K562 (cell line): Measurements from ENCODE around the gene XRN2. TPM values are rescaled to one million over a fixed set of nuclear protein-coding genes. Genes with fewer than 3 reads are reported as not detected.

ENCODE experiments used
- ATAC-seq: fragments of 200-7000 bp; cut with Tn5 transposase; 3 replicates; pipeline ENCODE4 v1.9.1; 2020; ENCODE audit warnings: moderate library complexity
- BruUV-seq: library from RNA; stranded (reverse); fragments of 400-500 nt; replicated peaks from 2 replicates; lab custom pipeline; 2021; lab: Mats Ljungman, UMichigan
- CTCF ChIA-PET: fragments of 300-600 bp; formaldehyde crosslinking; extraction: SDS; loops from one replicate; lab custom pipeline; 2021; ENCODE audit warnings: low intra/inter-chr PET ratio; lab: Yijun Ruan, JAX
- POLR2A ChIA-PET: fragments of 300-600, 350-650 bp; sonication (Branson Sonifier 250); formaldehyde crosslinking; extraction: SDS; loops from one replicate; lab custom pipeline; 2021; ENCODE audit warnings: antibody characterized with exemption, inconsistent platforms; lab: Yijun Ruan, JAX
- DNase-seq, 4 experiments: peaks; one replicate each; pipeline versions ENCODE4 v3.0.0 to v3.0.0-alpha.2; 2011 to 2018; ENCODE audit warnings: low spot score in 3 of 4, mixed read lengths in 3 of 4; ENCODE audit errors: extremely low read depth in 1 of 4
- FAIRE-seq: peaks from 2 replicates; lab custom pipeline; 2011; peaks lifted over from hg19 to GRCh38; lab: Jason Lieb, UNC
- H2AFZ ChIP-seq: 2 replicates; pipeline ENCODE4 v1.6.0; 2011; ENCODE audit warnings: low read depth, low read length, control low read depth, inconsistent platforms
- H3K27ac ChIP-seq: fragments of 200-600 bp; 3 replicates; pipeline ENCODE4 v1.8.0; 2011; ENCODE audit warnings: low read depth, mild to moderate bottlenecking, control low read depth, inconsistent platforms, low read length, moderate library complexity, mixed read lengths; ENCODE audit errors: extremely low read depth
- H3K27me3 ChIP-seq, 2 experiments: fragments of 300-600 bp in 1 of 2; 2 replicates in 1 of 2; 3 replicates in 1 of 2; pipeline versions ENCODE4 v1.6.0 to v1.8.0; 2011; ENCODE audit warnings: inconsistent platforms in 2 of 2, low read length in 2 of 2, mild to moderate bottlenecking in 1 of 2, mixed read lengths in 1 of 2, moderate library complexity in 1 of 2; ENCODE audit not compliant: control insufficient read depth in 2 of 2, insufficient read depth in 2 of 2
- H3K36me3 ChIP-seq: fragments of 300-600 bp; 3 replicates; pipeline ENCODE4 v1.8.0; 2011; ENCODE audit warnings: mild to moderate bottlenecking, low read length, inconsistent platforms; ENCODE audit not compliant: control insufficient read depth, insufficient read depth
- H3K4me1 ChIP-seq, 2 experiments: fragments of 200-600 bp in 1 of 2; replicated peaks in 1 of 2; 2 replicates in 1 of 2; 3 replicates in 1 of 2; pipeline versions ENCODE4 v1.5.1 to v1.8.0; 2011; ENCODE audit warnings: inconsistent platforms in 2 of 2, low read length in 2 of 2, mild to moderate bottlenecking in 1 of 2, mixed read lengths in 1 of 2, moderate library complexity in 1 of 2; ENCODE audit not compliant: control insufficient read depth in 2 of 2, insufficient read depth in 2 of 2
- H3K4me2 ChIP-seq: 2 replicates; pipeline ENCODE4 v1.6.1; 2011; ENCODE audit warnings: low read length, control low read depth, inconsistent platforms, mixed read lengths; ENCODE audit not compliant: insufficient read depth
- H3K4me3 ChIP-seq: fragments of 200-600 bp; sonication (generic), shearing (Covaris generic); 2 replicates; pipeline ENCODE4 v1.5.1; 2016; ENCODE audit warnings: control low read depth, inconsistent platforms
- H3K79me2 ChIP-seq: fragments of 200-600 bp; 3 replicates; pipeline ENCODE4 v1.8.0; 2011; ENCODE audit warnings: low read length, inconsistent platforms; ENCODE audit not compliant: control insufficient read depth, insufficient read depth
- H3K9ac ChIP-seq, 2 experiments: 2 replicates each; pipeline versions ENCODE4 v1.6.0 to v1.6.1; 2011; ENCODE audit warnings: low read depth in 2 of 2, low read length in 2 of 2, control low read depth in 1 of 2, inconsistent platforms in 1 of 2, mild to moderate bottlenecking in 1 of 2, mixed read lengths in 1 of 2; ENCODE audit not compliant: insufficient read depth in 1 of 2
- H3K9me1 ChIP-seq: one replicate; pipeline ENCODE4 v1.6.0; 2011; ENCODE audit warnings: inconsistent platforms, mild to moderate bottlenecking, low read length, moderate library complexity; ENCODE audit not compliant: control insufficient read depth, insufficient read depth
- H3K9me3 ChIP-seq: replicated peaks from 2 replicates; pipeline ENCODE4 v1.5.1; 2011; ENCODE audit warnings: low read depth, low read length, inconsistent platforms; ENCODE audit not compliant: control insufficient read depth, insufficient read depth
- H4K20me1 ChIP-seq: replicated peaks from 2 replicates; pipeline ENCODE4 v1.6.1; 2011; ENCODE audit warnings: low read length, inconsistent platforms, mixed read lengths; ENCODE audit not compliant: control insufficient read depth, insufficient read depth
- THRB ChIP-seq: fragments of 450-650 bp; formaldehyde crosslinking; conservative IDR thresholded peaks from 2 replicates; pipeline ENCODE4 v1.4.0; 2022; ENCODE audit warnings: mild to moderate bottlenecking, missing genetic modification characterization
- WGBS: fragments of 100-300 bp; shearing (Covaris generic); methylation state at CpG from one replicate; pipeline ENCODE4 v1.1.6; 2016; ENCODE audit warnings: low coverage, mixed read lengths; ENCODE audit not compliant: insufficient coverage; ENCODE audit errors: missing lambda C conversion rate; 5-methylcytosine and 5-hydroxymethylcytosine counted together
- in situ Hi-C: fragments of 300-500 bp; cut with MboI; formaldehyde crosslinking; loops from 4 replicates; pipeline ENCODE4 v1.15.0; 2018; ENCODE audit warnings: inconsistent platforms, mixed read lengths
- intact Hi-C: fragments of 100-400 bp; cut with micrococcal nuclease; formaldehyde crosslinking; loops from 2 replicates; pipeline ENCODE4 v1.14.2; 2022
- polyA plus RNA-seq, 8 experiments: library from polyadenylated mRNA; depleted of rRNA in 4 of 8; stranded (reverse) in 5 of 8; unstranded in 3 of 8; fragments of >200 nt; fragmentation: Nextera tagmentation in 2 of 8; fragmentation: Illumina TruSeq in 1 of 8; extraction: Ambion mirVana in 2 of 8; extraction: Trizol in 1 of 8; gene quantifications; 2 replicates each; pipeline versions ENCODE4 v1.2.1 to v1.2.3, GENCODE V29; 2011 to 2014; ENCODE audit warnings: inconsistent platforms in 1 of 8, missing spikeins in 1 of 8
- total RNA-seq, 7 experiments: library from RNA; depleted of rRNA in 6 of 7; stranded (reverse); fragments of >200 nt in 6 of 7; fragmentation: Illumina TruSeq in 2 of 7; extraction: Trizol in 2 of 7; gene quantifications; 2 replicates each; pipeline versions ENCODE4 v1.2.1 to v1.2.3, GENCODE V29; 2011 to 2021; ENCODE audit warnings: low replicate concordance in 1 of 7

Gene XRN2
- total and polyA plus RNA-seq, 9 of the 15 experiments (the other 6 are each of a cell fraction or from before 2014, with no cell fraction given): 41.8 to 67.3 (median 51.4) TPM

DNA sequence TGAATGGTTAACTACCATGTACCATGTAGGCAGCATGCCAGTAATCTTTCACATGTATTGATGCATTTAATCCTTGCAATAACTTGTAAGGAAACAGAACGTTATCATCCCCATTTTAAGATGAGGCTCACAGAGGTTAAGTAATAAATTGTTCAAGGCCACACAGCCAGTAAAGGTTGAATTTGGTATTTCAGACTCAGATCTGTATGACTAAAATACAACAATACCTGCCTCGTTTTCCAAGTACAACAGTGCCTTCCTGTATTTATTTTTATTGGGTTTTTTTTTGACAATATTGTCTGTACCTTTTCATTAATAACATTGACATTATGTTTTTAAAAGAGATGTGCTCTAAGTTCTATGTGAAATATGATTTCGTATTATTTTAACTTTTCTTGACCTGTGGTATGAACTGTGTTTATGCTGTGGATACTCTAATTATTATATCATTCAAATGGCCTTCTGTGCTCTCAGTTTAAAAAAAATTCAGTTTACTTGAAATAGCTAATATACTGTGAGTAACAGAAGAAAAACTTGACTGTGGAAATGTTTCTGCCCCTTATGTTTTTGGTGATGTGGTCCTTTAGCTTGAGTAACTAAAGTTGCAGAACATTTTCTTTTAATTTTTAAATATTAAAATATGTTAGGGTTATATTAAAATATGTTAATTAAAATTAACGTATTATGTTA lies 39.7 kb downstream of the XRN2 start:
- WGBS: 89% methylated on average over 4 of the region's 4 CpGs
- POLR2A ChIA-PET: no interaction called here
- in situ Hi-C loops: no loop called here

More for the DNA sequence above, 39.7 kb downstream of the XRN2 start:
- H3K79me2 ChIP-seq: no peaks in the 10 kb centered on the region
- H3K9me3 ChIP-seq: no peaks in the 10 kb centered on the region
- no TSS peak for BruUV-seq
- no peaks in the 10 kb centered on the region for H4K20me1 ChIP-seq
- DNase-seq: no peak
- H3K4me3 ChIP-seq: no peak overlapping the region
- no peak overlapping the region for H3K9ac ChIP-seq
- H3K4me1 ChIP-seq: no peaks in the 10 kb centered on the region
- no peak overlapping the region for H3K27ac ChIP-seq
- FAIRE-seq: no peak
- no peak overlapping the region for H2AFZ ChIP-seq
- no peak overlapping the region for H3K4me2 ChIP-seq
- no peak for TF ChIP-seq THRB (CRISPR knock-in tag)
- TF ChIP-seq, all 486 proteins: peak for 0
- no peaks in the 10 kb centered on the region for H3K9me1 ChIP-seq
- CTCF ChIA-PET: no interaction called here
- no peak for ATAC-seq
- intact Hi-C loops: no loop called here
- peaks cover 76% of the 10 kb centered on the region for H3K36me3 ChIP-seq
- no peaks in the 10 kb centered on the region for H3K27me3 ChIP-seq
